ENCODE measurements around the gene GNG2. TPM values are rescaled to one million over a fixed set of nuclear protein-coding genes. Genes with fewer than 3 reads are reported as not detected.

GNG2 gene
- total RNA-seq, 1 experiment from 2014 or later: 7.0 TPM

GRCh38 chr14:51962711-51963110 is 102.3 kb downstream of the GNG2 start:
- H3K4me1 Mint-ChIP-seq: peaks cover 0 to 8% of the 10 kb centered on the region in 2 experiments; a peak in 1 of 4 replicates
- Histone ChIP-seq H3K9ac (ENCODE audit: extremely low read depth, insufficient read length, low read length) (no peak overlapping the region), H4K91ac (ENCODE audit: insufficient read length, low read depth, low read length) (no peak overlapping the region), H3K14ac (ENCODE audit: insufficient read depth, low read length) (no peak overlapping the region), H3K4ac (ENCODE audit: low read depth, low read length) (no peak overlapping the region), H4K5ac (ENCODE audit: insufficient read length, low read depth, low read length) (no peak overlapping the region), H3K23ac (ENCODE audit: insufficient read length, low read depth, low read length) (no peak overlapping the region), H2BK120ac (ENCODE audit: low read depth, low read length, poor library complexity, severe bottlenecking) (no peak overlapping the region), H3K27ac (ENCODE audit: insufficient read length, low read depth, low read length) (no peak overlapping the region), H3K79me1 (ENCODE audit: insufficient read depth, low read depth, low read length, poor library complexity, severe bottlenecking) (no peaks in the 10 kb centered on the region), H4K20me1 (ENCODE audit: control insufficient read depth, insufficient read depth, insufficient read length) (no peaks in the 10 kb centered on the region), H3K4me1 (ENCODE audit: insufficient read depth, low read length) (0 out of 2 replicates have a peak, but pooled peaks cover 2% of the 10 kb centered on the region), H3K79me2 (ENCODE audit: insufficient read depth, low read length) (no peaks in the 10 kb centered on the region), H3K56ac (ENCODE audit: insufficient read length, low read depth, low read length) (no peak overlapping the region), H3K23me2 (ENCODE audit: insufficient read length, low read depth, low read length, poor library complexity, severe bottlenecking) (no peaks in the 10 kb centered on the region), H3K9me3 (ENCODE audit: control insufficient read depth, low read depth, low read length) (peaks cover 4% of the 10 kb centered on the region), H2BK20ac (ENCODE audit: low read depth, low read length, poor library complexity, severe bottlenecking) (no peak overlapping the region), H3K18ac (ENCODE audit: insufficient read length, low read depth, low read length) (no peak overlapping the region), H3K4me2 (ENCODE audit: insufficient read depth, insufficient read length, low read length) (no peak overlapping the region), H2BK5ac (ENCODE audit: insufficient read length, low read length) (no peak overlapping the region), H2AFZ (ENCODE audit: low read length) (no peak overlapping the region), H3K27me3 (ENCODE audit: insufficient read depth, low read length) (no peaks in the 10 kb centered on the region), H3T11ph (ENCODE audit: low read length) (no peak overlapping the region), H2AK5ac (ENCODE audit: insufficient read length, low read length) (no peak overlapping the region), H4K8ac (replicated peaks; ENCODE audit: insufficient read length, low read depth, low read length) (no peak overlapping the region), H2BK15ac (ENCODE audit: low read depth, low read length) (no peak overlapping the region), H2BK12ac (ENCODE audit: insufficient read length, low read depth, low read length) (no peak overlapping the region)
- no peak overlapping the region for H3K4me3 Mint-ChIP-seq
- peaks cover 16 to 25% (median 19%) of the 10 kb centered on the region in 3 experiments for H3K36me3 Mint-ChIP-seq (ENCODE audit: insufficient read depth in 1 of 3, low read depth in 3 of 3)
- no peak for TF ChIP-seq CTCF (conservative IDR thresholded peaks at IDR 0.05)
- H3K27ac Mint-ChIP-seq: no peak overlapping the region; a peak in 1 of 7 replicates
- H3K27me3 Mint-ChIP-seq (ENCODE audit: low read depth): no peaks in the 10 kb centered on the region
- no CpG with 5 or more reads among the region's 3 CpGs for WGBS (ENCODE audit: extremely low coverage, insufficient read length, low lambda C conversion rate)
- H3K9me3 Mint-ChIP-seq: peaks cover 19% of the 10 kb centered on the region in 2 experiments
- no peak for DNase-seq
